Subcutaneous adipose tissue (tissue), 4 donors: ENCODE measurements around the gene FARP2. TPM values are rescaled to one million over a fixed set of nuclear protein-coding genes. Genes with fewer than 3 reads are reported as not detected.

Source experiments
- CTCF ChIP-seq: fragments of 450-650 bp; IDR thresholded peaks from one replicate; pipeline ENCODE4 v1.5.1; 2016; ENCODE audit warnings: low read depth, mild to moderate bottlenecking, control low read depth, antibody characterized with exemption, moderate library complexity
- total RNA-seq, 4 donors: library from RNA; depleted of rRNA; stranded (reverse); fragments of >200 nt; gene quantifications; one replicate each; pipeline ENCODE4 v1.1.0, GENCODE V29; 2016

The FARP2 gene
- total RNA-seq, 4 donors from 2014 or later, result 27.4 to 49.1 (median 35.0) TPM

- TF ChIP-seq CTCF, result no peak
Measured at GRCh38 chr2:241517297-241517696, 161.2 kb downstream of the FARP2 start.

- no peak for TF ChIP-seq CTCF
Measured at GRCh38 chr2:241519669-241520068, 163.6 kb downstream of the FARP2 start.

GRCh38 chr2:241522477-241522876 is 166.4 kb downstream of the FARP2 start:
- no peak for TF ChIP-seq CTCF

GRCh38 chr2:241530571-241530970 is 174.5 kb downstream of the FARP2 start:
- TF ChIP-seq CTCF, result no peak

- TF ChIP-seq CTCF, result no peak
Measured at GRCh38 chr2:241531161-241531722, 175.2 kb downstream of the FARP2 start.

- TF ChIP-seq CTCF, result no peak
Measured at GRCh38 chr2:241532168-241532567, 176.1 kb downstream of the FARP2 start.

- no peak for TF ChIP-seq CTCF
Measured at GRCh38 chr2:241532733-241533601, 176.9 kb downstream of the FARP2 start.
